K562 (cell line): Measurements from ENCODE around the gene SLC35E1. TPM values are rescaled to one million over a fixed set of nuclear protein-coding genes. Genes with fewer than 3 reads are reported as not detected.

Experiments
- CBX2 ChIP-seq: fragments of 200-600 bp; sonication (generic); IDR thresholded peaks from one replicate; pipeline ENCODE4 v1.6.1; 2012; ENCODE audit warnings: mild to moderate bottlenecking, low read length, inconsistent platforms; ENCODE audit not compliant: insufficient read depth, poor library complexity, severe bottlenecking
- CXXC5 ChIP-seq: fragments of 250-450 bp; sonication (Bioruptor Pico); IDR thresholded peaks from 2 replicates; pipeline ENCODE4 v1.8.0; 2022; ENCODE audit warnings: inconsistent platforms, mild to moderate bottlenecking, moderate library complexity
- EP400 ChIP-seq: fragments of 450-650 bp; IDR thresholded peaks from 2 replicates; pipeline ENCODE4 v1.6.1; 2017; ENCODE audit warnings: antibody characterized with exemption, mild to moderate bottlenecking, moderate library complexity
- JUND ChIP-seq, 2 experiments: IDR thresholded peaks; 2 replicates in 1 of 2; 3 replicates in 1 of 2; pipeline ENCODE4 v1.6.1; 2011; ENCODE audit warnings: borderline replicate concordance in 2 of 2, low read depth in 2 of 2, low read length in 2 of 2, improper control_type of control experiment in 1 of 2, missing biosample characterization in 1 of 2, missing genetic modification characterization in 1 of 2, missing genetic modification reagents in 1 of 2
- L3MBTL2 ChIP-seq: fragments of 450-650 bp; IDR thresholded peaks from 2 replicates; pipeline ENCODE4 v1.6.1; 2016; ENCODE audit warnings: mild to moderate bottlenecking, moderate library complexity
- MAFF ChIP-seq: IDR thresholded peaks from 2 replicates; pipeline ENCODE4 v1.6.1; 2012; ENCODE audit warnings: low read length, improper control_type of control experiment
- MAFG ChIP-seq: fragments of 450-650 bp; conservative IDR thresholded peaks from 2 replicates; pipeline ENCODE4 v1.6.1; 2016; ENCODE audit warnings: missing genetic modification characterization, missing compliant biosample characterization
- MAFK ChIP-seq: IDR thresholded peaks from 2 replicates; pipeline ENCODE4 v1.6.1; 2011; ENCODE audit warnings: low read length, improper control_type of control experiment
- NCOR1 ChIP-seq: fragments of 450-650 bp; IDR thresholded peaks from 2 replicates; pipeline ENCODE4 v1.6.1; 2016; ENCODE audit warnings: mild to moderate bottlenecking, moderate library complexity
- NR2C1 ChIP-seq, 2 experiments: fragments of 450-650 bp; IDR thresholded peaks; 2 replicates each; pipeline ENCODE4 v1.6.1; 2017; ENCODE audit warnings: mild to moderate bottlenecking in 2 of 2, antibody characterized with exemption in 1 of 2, inconsistent platforms in 1 of 2, missing compliant biosample characterization in 1 of 2, missing genetic modification characterization in 1 of 2
- NR4A1 ChIP-seq, 2 experiments: fragments of 250-450 bp in 1 of 2; fragments of 450-650 bp in 1 of 2; sonication (Bioruptor Pico) in 1 of 2; IDR thresholded peaks; 2 replicates each; pipeline versions ENCODE4 v1.4.0 to v1.6.1; 2016 to 2020; ENCODE audit warnings: mild to moderate bottlenecking in 2 of 2, missing compliant biosample characterization in 1 of 2, missing genetic modification characterization in 1 of 2, moderate library complexity in 1 of 2
- RBBP5 ChIP-seq: fragments of 200-600 bp; sonication (generic); IDR thresholded peaks from 2 replicates; pipeline ENCODE4 v1.6.1; 2012; ENCODE audit warnings: borderline replicate concordance, mild to moderate bottlenecking, low read length, control low read depth, inconsistent platforms; ENCODE audit not compliant: insufficient read depth, poor library complexity, severe bottlenecking
- SLC30A9 ChIP-seq: fragments of 250-450 bp; sonication (Bioruptor Pico); IDR thresholded peaks from 2 replicates; pipeline ENCODE4 v1.8.0; 2022; ENCODE audit warnings: mild to moderate bottlenecking, moderate library complexity
- SMARCA4 ChIP-seq: fragments of 450-650 bp; IDR thresholded peaks from 2 replicates; pipeline ENCODE4 v1.6.1; 2016
- SMARCC2 ChIP-seq: fragments of 450-650 bp; IDR thresholded peaks from 2 replicates; pipeline ENCODE4 v1.6.1; 2017; ENCODE audit warnings: antibody characterized with exemption, moderate library complexity, mild to moderate bottlenecking, low read depth
- TCF3 ChIP-seq: sonication (generic); formaldehyde crosslinking; IDR thresholded peaks from 2 replicates; pipeline ENCODE4 v1.4.0; 2020; ENCODE audit warnings: mild to moderate bottlenecking, missing genetic modification reagents
- ZC3H11A ChIP-seq: IDR thresholded peaks from 2 replicates; pipeline ENCODE4 v1.6.1; 2012; ENCODE audit warnings: low read depth, low read length, improper control_type of control experiment
- ZNF174 ChIP-seq: fragments of 250-450 bp; sonication (Bioruptor Pico); IDR thresholded peaks from 2 replicates; pipeline ENCODE4 v1.4.0; 2020; ENCODE audit warnings: mild to moderate bottlenecking
- ZNF316 ChIP-seq: fragments of 450-650 bp; IDR thresholded peaks from 2 replicates; pipeline ENCODE4 v1.6.1; 2016
- polyA plus RNA-seq, 8 experiments: library from polyadenylated mRNA; depleted of rRNA in 4 of 8; stranded (reverse) in 5 of 8; unstranded in 3 of 8; fragments of >200 nt; fragmentation: Nextera tagmentation in 2 of 8; fragmentation: Illumina TruSeq in 1 of 8; extraction: Ambion mirVana in 2 of 8; extraction: Trizol in 1 of 8; gene quantifications; 2 replicates each; pipeline versions ENCODE4 v1.2.1 to v1.2.3, GENCODE V29; 2011 to 2014; ENCODE audit warnings: inconsistent platforms in 1 of 8, missing spikeins in 1 of 8
- total RNA-seq, 7 experiments: library from RNA; depleted of rRNA in 6 of 7; stranded (reverse); fragments of >200 nt in 6 of 7; fragmentation: Illumina TruSeq in 2 of 7; extraction: Trizol in 2 of 7; gene quantifications; 2 replicates each; pipeline versions ENCODE4 v1.2.1 to v1.2.3, GENCODE V29; 2011 to 2021; ENCODE audit warnings: low replicate concordance in 1 of 7
- TF ChIP-seq, protein P1 (sequence below), 2 experiments: fragments of 450-650 bp in 1 of 2; sonication (generic) in 1 of 2; formaldehyde crosslinking in 1 of 2; IDR thresholded peaks in 1 of 2; conservative IDR thresholded peaks in 1 of 2; 2 replicates each; pipeline versions ENCODE4 v1.6.1 to v1.8.1; 2016 to 2023; ENCODE audit warnings: mild to moderate bottlenecking in 2 of 2, moderate library complexity in 2 of 2, inconsistent platforms in 1 of 2, missing genetic modification reagents in 1 of 2
- TF ChIP-seq, protein P2 (sequence below): fragments of 200-800 bp; sonication (Bioruptor generic); IDR thresholded peaks from 2 replicates; pipeline ENCODE4 v1.6.1; 2017; ENCODE audit warnings: missing genetic modification characterization, missing compliant biosample characterization
- TF ChIP-seq, protein P3 (sequence below): fragments of 450-650 bp; conservative IDR thresholded peaks from 2 replicates; pipeline ENCODE4 v1.6.1; 2016; ENCODE audit warnings: missing genetic modification characterization, low read depth, mild to moderate bottlenecking, missing compliant biosample characterization, moderate library complexity
- TF ChIP-seq, protein P4 (sequence below): sonication (generic); formaldehyde crosslinking; IDR thresholded peaks from 2 replicates; pipeline ENCODE4 v1.8.0; 2022; ENCODE audit warnings: missing genetic modification reagents, mild to moderate bottlenecking, moderate library complexity, borderline replicate concordance

SLC35E1 gene
- total and polyA plus RNA-seq, 9 of the 15 experiments (the other 6 are each of a cell fraction or from before 2014, with no cell fraction given) = 15.0 to 40.1 (median 25.7) TPM

DNA sequence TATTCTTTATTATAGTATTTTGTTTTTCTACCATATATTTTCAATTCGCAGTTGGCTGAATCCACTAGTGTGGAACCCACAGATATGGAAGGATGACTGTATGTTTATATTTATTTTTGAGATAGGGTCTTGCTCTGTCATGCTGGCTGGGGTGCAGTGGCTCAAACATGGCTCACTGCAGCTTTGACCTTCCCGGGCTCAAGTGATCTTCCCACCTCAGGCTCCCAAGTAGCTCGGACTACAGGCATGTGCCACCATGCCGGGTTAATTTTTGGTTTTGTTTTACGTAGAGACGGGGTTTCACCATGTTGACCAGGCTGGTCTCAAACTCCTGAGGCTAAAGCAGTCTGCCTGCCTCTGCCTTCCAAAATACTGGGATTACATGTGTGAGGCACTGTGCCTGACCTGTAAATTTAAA is 9.6 kb downstream of the SLC35E1 start (continued):
- TF ChIP-seq SMARCA4 (peak; percentile 84), NCOR1 (peak; percentile 34; the same call in 1 of the 2 replicates), MAFG (tag) (peak; percentile 67), JUND (IDR thresholded peaks at IDR 0.05; ENCODE audit: borderline replicate concordance, low read depth, low read length) (peak; percentile 63), JUND (tag; IDR thresholded peaks at IDR 0.05; ENCODE audit: borderline replicate concordance, low read depth, low read length) (peak; percentile 46; the same call in 2 of the 3 replicates), CXXC5 (CRISPR knock-in tag) (peak; percentile 25), ZNF174 (CRISPR knock-in tag) (no peak), NR2C1 (IDR thresholded peaks at IDR 0.05) (no peak), NR2C1 (tag; IDR thresholded peaks at IDR 0.05) (peak; percentile 43; the same call in 1 of the 2 replicates), SMARCC2 (peak; percentile 50; the same call in 1 of the 2 replicates), TCF3 (CRISPR knock-in tag) (peak; percentile 67), L3MBTL2 (peak; percentile 57), ZNF316 (peak; percentile 60; the same call in 1 of the 2 replicates), RBBP5 (peak; percentile 24), SLC30A9 (CRISPR knock-in tag) (no peak), NR4A1 (CRISPR knock-in tag; IDR thresholded peaks at IDR 0.05) (no peak), NR4A1 (tag; IDR thresholded peaks at IDR 0.05) (peak; percentile 70; the same call in 1 of the 2 replicates), EP400 (0 out of 2 replicates have a peak, but pooled peaks have one; percentile 11), MAFK (peak; percentile 49; the same call in 1 of the 2 replicates), ZC3H11A (no peak), MAFF (peak; percentile 36; the same call in 1 of the 2 replicates), CBX2 (no peak)
- TF ChIP-seq, protein P1, sequence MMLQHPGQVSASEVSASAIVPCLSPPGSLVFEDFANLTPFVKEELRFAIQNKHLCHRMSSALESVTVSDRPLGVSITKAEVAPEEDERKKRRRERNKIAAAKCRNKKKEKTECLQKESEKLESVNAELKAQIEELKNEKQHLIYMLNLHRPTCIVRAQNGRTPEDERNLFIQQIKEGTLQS (IDR thresholded peaks at IDR 0.05) = peak; percentile 39
- TF ChIP-seq, protein P1 (CRISPR knock-in tag; conservative IDR thresholded peaks at IDR 0.05) = no peak
- TF ChIP-seq, protein P2, sequence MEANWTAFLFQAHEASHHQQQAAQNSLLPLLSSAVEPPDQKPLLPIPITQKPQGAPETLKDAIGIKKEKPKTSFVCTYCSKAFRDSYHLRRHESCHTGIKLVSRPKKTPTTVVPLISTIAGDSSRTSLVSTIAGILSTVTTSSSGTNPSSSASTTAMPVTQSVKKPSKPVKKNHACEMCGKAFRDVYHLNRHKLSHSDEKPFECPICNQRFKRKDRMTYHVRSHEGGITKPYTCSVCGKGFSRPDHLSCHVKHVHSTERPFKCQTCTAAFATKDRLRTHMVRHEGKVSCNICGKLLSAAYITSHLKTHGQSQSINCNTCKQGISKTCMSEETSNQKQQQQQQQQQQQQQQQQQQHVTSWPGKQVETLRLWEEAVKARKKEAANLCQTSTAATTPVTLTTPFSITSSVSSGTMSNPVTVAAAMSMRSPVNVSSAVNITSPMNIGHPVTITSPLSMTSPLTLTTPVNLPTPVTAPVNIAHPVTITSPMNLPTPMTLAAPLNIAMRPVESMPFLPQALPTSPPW = 0 out of 2 replicates have a peak, but pooled peaks have one; percentile 19
- TF ChIP-seq, protein P3, sequence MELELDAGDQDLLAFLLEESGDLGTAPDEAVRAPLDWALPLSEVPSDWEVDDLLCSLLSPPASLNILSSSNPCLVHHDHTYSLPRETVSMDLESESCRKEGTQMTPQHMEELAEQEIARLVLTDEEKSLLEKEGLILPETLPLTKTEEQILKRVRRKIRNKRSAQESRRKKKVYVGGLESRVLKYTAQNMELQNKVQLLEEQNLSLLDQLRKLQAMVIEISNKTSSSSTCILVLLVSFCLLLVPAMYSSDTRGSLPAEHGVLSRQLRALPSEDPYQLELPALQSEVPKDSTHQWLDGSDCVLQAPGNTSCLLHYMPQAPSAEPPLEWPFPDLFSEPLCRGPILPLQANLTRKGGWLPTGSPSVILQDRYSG = 0 out of 2 replicates have a peak, but pooled peaks have one; percentile 56
- TF ChIP-seq, protein P4, sequence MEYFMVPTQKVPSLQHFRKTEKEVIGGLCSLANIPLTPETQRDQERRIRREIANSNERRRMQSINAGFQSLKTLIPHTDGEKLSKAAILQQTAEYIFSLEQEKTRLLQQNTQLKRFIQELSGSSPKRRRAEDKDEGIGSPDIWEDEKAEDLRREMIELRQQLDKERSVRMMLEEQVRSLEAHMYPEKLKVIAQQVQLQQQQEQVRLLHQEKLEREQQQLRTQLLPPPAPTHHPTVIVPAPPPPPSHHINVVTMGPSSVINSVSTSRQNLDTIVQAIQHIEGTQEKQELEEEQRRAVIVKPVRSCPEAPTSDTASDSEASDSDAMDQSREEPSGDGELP = peak; percentile 24; the same call in 1 of the 2 replicates
